Measurements from ENCODE around the gene DAND5. TPM values are rescaled to one million over a fixed set of nuclear protein-coding genes. Genes with fewer than 3 reads are reported as not detected.

DAND5 gene
- total and polyA plus RNA-seq, 9 of the 15 experiments (the other 6 are each of a cell fraction or from before 2014, with no cell fraction given): 0.22 to 0.83 (median 0.60) TPM

DNA sequence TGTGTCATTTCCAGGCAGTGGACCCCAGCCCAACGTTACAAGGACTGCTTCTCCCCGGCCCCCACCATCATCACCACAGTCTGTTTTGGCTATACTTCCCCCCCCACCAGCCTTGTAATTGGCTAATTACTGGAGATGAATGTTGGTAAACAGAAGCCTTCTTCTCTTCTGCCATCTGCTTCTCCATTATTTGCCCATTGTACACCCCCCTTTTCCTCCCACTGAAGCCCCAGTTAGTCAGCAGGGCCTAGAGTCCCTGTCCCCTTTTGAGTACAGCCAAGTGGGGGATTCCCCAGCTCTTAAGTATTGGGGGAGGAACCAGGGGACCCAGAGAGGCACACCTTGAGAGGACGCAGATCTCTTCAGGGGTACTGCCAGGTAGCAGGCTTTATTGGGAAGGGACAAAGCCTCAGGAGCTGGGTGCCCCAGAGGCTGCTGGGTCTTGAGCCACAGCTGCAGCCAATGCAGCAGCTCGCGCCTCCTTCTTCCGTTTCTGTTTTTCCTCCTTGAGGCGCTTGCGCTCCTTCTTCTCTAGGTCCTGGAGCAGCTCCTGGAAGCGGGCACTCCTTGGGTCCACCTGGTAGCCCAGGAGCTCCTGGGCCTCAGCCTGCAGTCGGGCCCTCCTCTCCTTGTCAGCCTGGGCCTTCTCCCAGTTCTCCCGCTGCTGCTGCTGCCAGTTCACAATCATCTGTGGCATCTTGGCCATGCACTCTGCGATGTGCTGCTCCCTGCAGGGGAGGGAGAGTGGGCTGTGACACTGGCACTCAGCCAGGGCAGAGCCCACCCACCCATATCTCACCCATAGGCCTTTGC is 15.4 kb upstream of the DAND5 start:
- peaks cover 0 to 41% of the 10 kb centered on the region in 2 experiments; a peak in 3 of 5 replicates for H3K4me1 ChIP-seq (replicated peaks in 1 of 2; ENCODE audit: control insufficient read depth in 2 of 2, insufficient read depth in 2 of 2, low read length in 2 of 2)
- ChIA-PET POLR2A (interaction anchor here (0.6 to 3.7 kb wide), 11 partner anchors 8 to 209 kb away, joined by 3 to 18 read pairs (median 4); partner anchors contain the start of genes DAND5, GCDH, KLF1 and RAD23A), CTCF (ENCODE audit: low intra/inter-chr PET ratio) (no interaction called here)
- no TSS peak for BruUV-seq (replicated peaks)
- peaks cover 64% of the 10 kb centered on the region; the same call in 2 of the 3 replicates for H3K36me3 ChIP-seq (ENCODE audit: control insufficient read depth, insufficient read depth, low read length)
- no peak overlapping the region for H2AFZ ChIP-seq (ENCODE audit: low read depth, low read length)
- WGBS (ENCODE audit: insufficient coverage, low coverage, missing lambda C conversion rate): 85% methylated on average over 6 of the region's 12 CpGs
- in situ Hi-C loops (cut with MboI): no loop called here
- H3K9me3 ChIP-seq (replicated peaks; ENCODE audit: control insufficient read depth, insufficient read depth, low read depth, low read length): no peaks in the 10 kb centered on the region
- H3K9ac ChIP-seq (ENCODE audit: insufficient read depth in 1 of 2, low read depth in 2 of 2, low read length in 2 of 2): peak overlapping the region in 1 of 2 experiments; percentile 61; a peak in 2 of 4 replicates
- H3K4me3 ChIP-seq: no peak overlapping the region
- H3K4me2 ChIP-seq (ENCODE audit: insufficient read depth, low read length): no peak overlapping the region
- ATAC-seq: no peak
- H3K27ac ChIP-seq (ENCODE audit: extremely low read depth, low read depth, low read length): peak overlapping the region; percentile 4; the same call in 1 of the 3 replicates
- peak; percentile 11 for FAIRE-seq
- peaks cover 57% of the 10 kb centered on the region for H3K79me2 ChIP-seq (ENCODE audit: control insufficient read depth, insufficient read depth, low read length)
- no peaks in the 10 kb centered on the region; the same call in 1 of the 2 replicates for H4K20me1 ChIP-seq (replicated peaks; ENCODE audit: control insufficient read depth, insufficient read depth, low read length)
- no peaks in the 10 kb centered on the region for H3K9me1 ChIP-seq (ENCODE audit: control insufficient read depth, insufficient read depth, low read length)
- DNase-seq (ENCODE audit: extremely low read depth in 1 of 4, low spot score in 3 of 4): peak in 1 of 4 experiments; percentile 9
- no peaks in the 10 kb centered on the region for H3K27me3 ChIP-seq (ENCODE audit: control insufficient read depth in 2 of 2, insufficient read depth in 2 of 2, low read length in 2 of 2)
- intact Hi-C loops (cut with micrococcal nuclease): no loop called here
- TF ChIP-seq, protein P1, sequence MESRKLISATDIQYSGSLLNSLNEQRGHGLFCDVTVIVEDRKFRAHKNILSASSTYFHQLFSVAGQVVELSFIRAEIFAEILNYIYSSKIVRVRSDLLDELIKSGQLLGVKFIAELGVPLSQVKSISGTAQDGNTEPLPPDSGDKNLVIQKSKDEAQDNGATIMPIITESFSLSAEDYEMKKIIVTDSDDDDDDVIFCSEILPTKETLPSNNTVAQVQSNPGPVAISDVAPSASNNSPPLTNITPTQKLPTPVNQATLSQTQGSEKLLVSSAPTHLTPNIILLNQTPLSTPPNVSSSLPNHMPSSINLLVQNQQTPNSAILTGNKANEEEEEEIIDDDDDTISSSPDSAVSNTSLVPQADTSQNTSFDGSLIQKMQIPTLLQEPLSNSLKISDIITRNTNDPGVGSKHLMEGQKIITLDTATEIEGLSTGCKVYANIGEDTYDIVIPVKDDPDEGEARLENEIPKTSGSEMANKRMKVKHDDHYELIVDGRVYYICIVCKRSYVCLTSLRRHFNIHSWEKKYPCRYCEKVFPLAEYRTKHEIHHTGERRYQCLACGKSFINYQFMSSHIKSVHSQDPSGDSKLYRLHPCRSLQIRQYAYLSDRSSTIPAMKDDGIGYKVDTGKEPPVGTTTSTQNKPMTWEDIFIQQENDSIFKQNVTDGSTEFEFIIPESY (CRISPR knock-in tag; IDR thresholded peaks at IDR 0.05): peak; percentile 68; the same call in 1 of the 2 replicates
- no peak for TF ChIP-seq RFX1 (IDR thresholded peaks at IDR 0.05)
- TF ChIP-seq ZNF311 (CRISPR knock-in tag; IDR thresholded peaks at IDR 0.05): no peak
- TF ChIP-seq RBFOX2 (IDR thresholded peaks at IDR 0.05; ENCODE audit: low read depth, low read length): peak; percentile 63
- no peak for TF ChIP-seq THAP12 (CRISPR knock-in tag; IDR thresholded peaks at IDR 0.05)
- TF ChIP-seq ZNF551 (CRISPR knock-in tag; IDR thresholded peaks at IDR 0.05): no peak
- TF ChIP-seq RBM25 (IDR thresholded peaks at IDR 0.05; ENCODE audit: low read depth, low read length, severe bottlenecking): no peak
- no peak for TF ChIP-seq NONO (IDR thresholded peaks at IDR 0.05; ENCODE audit: low read depth in 2 of 2, low read length in 1 of 2)
- TF ChIP-seq NFIC (IDR thresholded peaks at IDR 0.05): peak; percentile 59; the same call in 1 of the 2 replicates
- TF ChIP-seq EP300 (IDR thresholded peaks at IDR 0.05; ENCODE audit: low read length): no peak
- peak; percentile 58 for TF ChIP-seq POLR2A (conservative IDR thresholded peaks at IDR 0.05)
- TF ChIP-seq TRIM24 (IDR thresholded peaks at IDR 0.05): no peak
- TF ChIP-seq POLR2G (IDR thresholded peaks at IDR 0.05; ENCODE audit: low read depth, low read length): peak; percentile 74
- no peak for TF ChIP-seq U2AF1 (optimal IDR thresholded peaks at IDR 0.05; ENCODE audit: low read depth, low read length)
- TF ChIP-seq HMGN3 (IDR thresholded peaks at IDR 0.05; ENCODE audit: borderline replicate concordance, extremely low read depth, insufficient read length, low read depth, low read length): peak; percentile 29

All from K562 (cell line).